Thoracic aorta (tissue), 2 donors: ENCODE data around the gene ETV2. TPM values are rescaled to one million over a fixed set of nuclear protein-coding genes. Genes with fewer than 3 reads are reported as not detected.

Experiments used
- ATAC-seq: fragments of 150-250 bp; one replicate; pipeline ENCODE4 v1.8.0; 2017; ENCODE audit warnings: low read depth; ENCODE audit not compliant: insufficient number of reproducible peaks, low FRiP score
- DNase-seq: peaks from one replicate; pipeline ENCODE4 v3.0.0-alpha.2; 2020; ENCODE audit warnings: low spot score
- H3K27ac ChIP-seq, 2 donors: fragments of 200-600 bp; sonication (generic); 1 replicate in 1 of 2; 2 replicates in 1 of 2; pipeline ENCODE4 v1.5.1; 2016; ENCODE audit warnings: mild to moderate bottlenecking in 2 of 2, moderate library complexity in 2 of 2
- H3K27me3 ChIP-seq: fragments of 200-600 bp; sonication (generic); replicated peaks from 2 replicates; pipeline ENCODE4 v1.6.0; 2016; ENCODE audit warnings: mild to moderate bottlenecking; ENCODE audit not compliant: insufficient read depth
- H3K36me3 ChIP-seq: fragments of 200-600 bp; sonication (generic); one replicate; pipeline ENCODE4 v1.5.1; 2016
- H3K4me1 ChIP-seq, 2 donors: fragments of 200-600 bp; sonication (generic); 1 replicate in 1 of 2; 2 replicates in 1 of 2; pipeline versions ENCODE4 v1.5.1 to v1.6.0; 2016; ENCODE audit warnings: low read depth in 2 of 2, mild to moderate bottlenecking in 1 of 2; ENCODE audit not compliant: control insufficient read depth in 1 of 2
- H3K4me3 ChIP-seq: fragments of 200-600 bp; sonication (generic); 2 replicates; pipeline ENCODE4 v1.5.1; 2016; ENCODE audit warnings: mild to moderate bottlenecking
- H3K9me3 ChIP-seq: fragments of 200-600 bp; sonication (generic); 2 replicates; pipeline ENCODE4 v1.5.1; 2016
- CTCF ChIP-seq: fragments of 200-600 bp; sonication (generic); IDR thresholded peaks from one replicate; pipeline ENCODE4 v1.5.1; 2019; ENCODE audit warnings: antibody characterized with exemption
- total RNA-seq, 2 donors: library from RNA; depleted of rRNA; stranded (reverse); fragments of >200 nt; gene quantifications; one replicate each; pipeline versions ENCODE4 v1.1.0 to v1.2.3, GENCODE V29; 2016

The ETV2 gene
- total RNA-seq, 2 donors from 2014 or later = not detected

DNA sequence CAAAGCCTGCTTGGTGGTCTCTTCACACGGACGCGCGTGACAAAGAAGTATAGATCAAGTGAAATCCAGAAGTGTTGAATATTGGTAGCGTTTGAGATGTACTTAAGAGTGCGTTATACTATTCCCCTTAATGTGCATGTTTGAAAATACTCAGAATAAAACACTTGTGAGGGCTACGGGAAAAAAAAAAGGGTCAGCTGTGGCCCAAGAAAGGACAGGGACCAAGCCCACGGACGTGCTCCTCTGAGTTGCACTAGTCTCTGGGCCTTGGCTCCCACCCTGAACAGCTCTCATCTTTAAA, 13.3 kb upstream of the ETV2 start:
- no peak for DNase-seq
- peak overlapping the region; percentile 92 for H3K4me3 ChIP-seq
- no peak for TF ChIP-seq CTCF
- no peaks in the 10 kb centered on the region for H3K27me3 ChIP-seq
- no peak for ATAC-seq
- peak overlapping the region; percentile 78 to 91 for H3K27ac ChIP-seq
- H3K36me3 ChIP-seq = peaks cover 17% of the 10 kb centered on the region
- H3K9me3 ChIP-seq = no peaks in the 10 kb centered on the region
- peaks cover 11 to 17% of the 10 kb centered on the region in 2 donors for H3K4me1 ChIP-seq

- Histone ChIP-seq H3K9me3 (no peaks in the 10 kb centered on the region), H3K4me1 (peaks cover 11 to 17% of the 10 kb centered on the region in 2 donors), H3K4me3 (peak within 1 kb of the TSS; percentile 92), H3K36me3 (peaks cover 23% of the 10 kb centered on the region), H3K27me3 (no peaks in the 10 kb centered on the region), H3K27ac (peak within 1 kb of the TSS; percentile 78 to 91)
- ATAC-seq (peak; percentile 100), DNase-seq (peak; percentile 96)
- TF ChIP-seq CTCF = no peak
Observed at GRCh38 chr19:35628565-35629331, 12.8 kb upstream of the ETV2 start, which contains the start of gene RBM42. RBM42 (plus strand) TSS chr19:35629036; CDS start chr19:35629154, 118 bp downstream.

- peak overlapping the region; percentile 78 to 91 for H3K27ac ChIP-seq
- H3K4me1 ChIP-seq = peaks cover 11 to 17% of the 10 kb centered on the region in 2 donors
- peaks cover 28% of the 10 kb centered on the region for H3K36me3 ChIP-seq
- H3K9me3 ChIP-seq = no peaks in the 10 kb centered on the region
- no peak for TF ChIP-seq CTCF
- no peaks in the 10 kb centered on the region for H3K27me3 ChIP-seq
- DNase-seq (no peak), ATAC-seq (no peak)
- H3K4me3 ChIP-seq = peak overlapping the region; percentile 92
Observed at GRCh38 chr19:35629332-35629633, 12.3 kb upstream of the ETV2 start.

DNA sequence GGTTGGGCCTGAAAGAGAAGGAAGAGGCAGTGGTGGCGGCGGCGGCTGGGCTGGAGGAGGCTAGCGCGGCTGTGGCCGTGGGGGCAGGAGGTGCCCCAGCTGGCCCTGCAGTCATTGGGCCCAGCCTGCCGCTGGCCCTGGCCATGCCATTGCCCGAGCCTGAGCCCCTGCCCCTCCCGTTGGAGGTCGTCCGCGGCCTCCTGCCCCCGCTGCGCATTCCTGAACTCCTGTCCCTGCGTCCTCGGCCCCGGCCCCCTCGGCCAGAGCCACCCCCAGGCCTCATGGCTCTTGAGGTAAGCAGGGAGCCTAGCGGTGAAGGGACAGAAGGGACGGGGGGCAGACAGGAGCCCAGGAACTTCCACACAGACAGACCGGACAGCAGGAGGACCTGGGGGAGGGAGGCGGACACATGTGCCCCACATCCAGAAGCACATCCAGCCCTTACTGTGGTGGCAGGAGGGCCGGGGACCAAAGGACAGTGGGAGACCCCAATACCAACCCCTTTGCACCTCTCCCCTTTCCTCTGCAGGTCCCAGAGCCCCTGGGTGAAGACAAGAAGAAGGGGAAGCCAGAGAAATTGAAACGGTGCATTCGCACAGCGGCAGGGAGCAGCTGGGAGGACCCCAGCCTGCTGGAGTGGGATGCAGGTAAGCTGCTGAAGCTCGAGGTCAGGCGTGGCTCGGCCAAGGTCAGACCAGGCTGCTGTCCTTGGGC, 7.7 kb upstream of the ETV2 start:
- H3K9me3 ChIP-seq = no peaks in the 10 kb centered on the region
- DNase-seq (no peak), ATAC-seq (no peak)
- no peaks in the 10 kb centered on the region for H3K27me3 ChIP-seq
- H3K36me3 ChIP-seq = peaks cover 59% of the 10 kb centered on the region
- no peak for TF ChIP-seq CTCF
- H3K4me3 ChIP-seq = no peak overlapping the region
- no peak overlapping the region for H3K27ac ChIP-seq
- H3K4me1 ChIP-seq = peaks cover 8 to 11% of the 10 kb centered on the region in 2 donors

GRCh38 chr19:35636651-35637050, 4.9 kb upstream of the ETV2 start:
- ATAC-seq (no peak), DNase-seq (no peak)
- H3K9me3 ChIP-seq = no peaks in the 10 kb centered on the region
- H3K4me3 ChIP-seq = no peak overlapping the region
- no peaks in the 10 kb centered on the region for H3K27me3 ChIP-seq
- no peak for TF ChIP-seq CTCF
- no peaks in the 10 kb centered on the region for H3K4me1 ChIP-seq
- H3K27ac ChIP-seq = no peak overlapping the region
- H3K36me3 ChIP-seq = peaks cover 57% of the 10 kb centered on the region
